B cell (primary cell): ENCODE results near the gene CTDP1. TPM values are rescaled to one million over a fixed set of nuclear protein-coding genes. Genes with fewer than 3 reads are reported as not detected.

Experiments
- ATAC-seq: fragments of 200-7000 bp; cut with Tn5 transposase; one replicate; pipeline ENCODE4 v1.10.0; 2021; ENCODE audit warnings: low read depth, mild to moderate bottlenecking, moderate number of reproducible peaks, moderate library complexity
- CTCF ChIA-PET: fragments of 350-600 bp; sonication (Branson Sonifier 250); formaldehyde crosslinking; loops from one replicate; lab custom pipeline; 2021; ENCODE audit warnings: antibody characterized with exemption, inconsistent platforms; lab: Charles Lee
- POLR2A ChIA-PET: fragments of 350-600 bp; sonication (Branson Sonifier 250); formaldehyde crosslinking; loops from one replicate; lab custom pipeline; 2021; ENCODE audit warnings: antibody characterized with exemption; lab: Charles Lee
- DNase-seq: peaks from one replicate; pipeline ENCODE4 v3.0.0; 2013
- H2AFZ ChIP-seq: 2 replicates; pipeline ENCODE4 v1.6.1; 2012; ENCODE audit warnings: mild to moderate bottlenecking, low read depth, low read length; ENCODE audit not compliant: insufficient read depth, poor library complexity, severe bottlenecking
- H3K27ac ChIP-seq, 2 donors: 1 replicate in 1 of 2; 2 replicates in 1 of 2; pipeline ENCODE4 v1.5.1; 2012 to 2013; ENCODE audit warnings: low read length in 2 of 2, mild to moderate bottlenecking in 2 of 2, moderate library complexity in 1 of 2
- H3K27me3 ChIP-seq, 4 experiments: fragments of 200-600 bp in 1 of 4; sonication (generic) in 1 of 4; replicated peaks in 1 of 4; 1 replicate in 2 of 4; 2 replicates in 2 of 4; pipeline versions ENCODE4 v1.6.1 to v1.7.0; 2013 to 2016; ENCODE audit warnings: low read length in 3 of 4, mild to moderate bottlenecking in 2 of 4, mixed read lengths in 1 of 4, moderate library complexity in 1 of 4; ENCODE audit not compliant: insufficient read depth in 4 of 4, control insufficient read depth in 3 of 4; ENCODE audit errors: control extremely low read depth in 1 of 4
- H3K36me3 ChIP-seq, 2 experiments: replicated peaks in 1 of 2; 1 replicate in 1 of 2; 2 replicates in 1 of 2; pipeline versions ENCODE4 v1.6.1 to v1.7.1; 2013; ENCODE audit warnings: low read length in 1 of 2; ENCODE audit not compliant: insufficient read depth in 2 of 2, control insufficient read depth in 1 of 2; ENCODE audit errors: control extremely low read depth in 1 of 2, extremely low read depth in 1 of 2
- H3K4me1 ChIP-seq, 2 donors: fragments of 200-600 bp in 1 of 2; sonication (generic) in 1 of 2; 1 replicate in 1 of 2; 2 replicates in 1 of 2; pipeline versions ENCODE4 v1.5.1 to v1.6.1; 2013 to 2017; ENCODE audit warnings: low read length in 2 of 2; ENCODE audit not compliant: control insufficient read depth in 2 of 2, insufficient read depth in 2 of 2
- H3K4me2 ChIP-seq: replicated peaks from 2 replicates; pipeline ENCODE3; 2012; ENCODE audit warnings: mild to moderate bottlenecking, low read depth, low read length; ENCODE audit not compliant: poor library complexity, severe bottlenecking
- H3K4me3 ChIP-seq, 5 experiments: fragments of 200-600 bp in 1 of 5; sonication (generic) in 1 of 5; 1 replicate in 3 of 5; 2 replicates in 2 of 5; pipeline versions ENCODE4 v1.5.1 to v1.7.0; 2011 to 2016; ENCODE audit warnings: low read length in 4 of 5, mild to moderate bottlenecking in 4 of 5, low read depth in 2 of 5, control low read depth in 1 of 5, moderate library complexity in 1 of 5; ENCODE audit not compliant: insufficient read depth in 1 of 5; ENCODE audit errors: control extremely low read depth in 1 of 5, extremely low read depth in 1 of 5
- H3K79me2 ChIP-seq: fragments of 200-600 bp; sonication (generic); one replicate; pipeline ENCODE4 v1.6.0; 2016; ENCODE audit warnings: low read length; ENCODE audit not compliant: control insufficient read depth, insufficient read depth
- H3K9ac ChIP-seq: fragments of 200-600 bp; sonication (generic); 2 replicates; pipeline ENCODE4 v1.6.1; 2017; ENCODE audit warnings: mild to moderate bottlenecking, low read length, moderate library complexity
- H3K9me3 ChIP-seq, 3 donors: one replicate each; pipeline versions ENCODE4 v1.6.1 to v1.7.1; 2013; ENCODE audit warnings: low read length in 2 of 3; ENCODE audit not compliant: control insufficient read depth in 2 of 3, insufficient read depth in 1 of 3; ENCODE audit errors: control extremely low read depth in 1 of 3
- H4K20me1 ChIP-seq: 2 replicates; pipeline ENCODE4 v1.6.0; 2012; ENCODE audit warnings: mild to moderate bottlenecking, low read length; ENCODE audit not compliant: insufficient read depth, control insufficient read depth, poor library complexity, severe bottlenecking
- H3K27ac Mint-ChIP-seq: one replicate; pipeline ENCODE4 v1.8.0; 2021; ENCODE audit warnings: mixed read lengths
- H3K27me3 Mint-ChIP-seq: one replicate; pipeline ENCODE4 v1.8.0; 2021; ENCODE audit warnings: mixed read lengths
- H3K4me1 Mint-ChIP-seq: one replicate; pipeline ENCODE4 v1.8.0; 2021; ENCODE audit warnings: mixed read lengths
- H3K4me3 Mint-ChIP-seq: one replicate; pipeline ENCODE4 v1.8.0; 2021; ENCODE audit warnings: mixed read lengths
- H3K9me3 Mint-ChIP-seq: one replicate; pipeline ENCODE4 v1.8.0; 2022; ENCODE audit warnings: mixed read lengths; ENCODE audit not compliant: insufficient read depth
- CTCF ChIP-seq: fragments of 200-600 bp; IDR thresholded peaks from one replicate; pipeline ENCODE4 v1.8.0; 2022; ENCODE audit warnings: antibody characterized with exemption, mild to moderate bottlenecking
- EZH2 ChIP-seq: IDR thresholded peaks from 2 replicates; pipeline ENCODE4 v1.6.1; 2012; ENCODE audit warnings: borderline replicate concordance, low read depth, mild to moderate bottlenecking, moderate library complexity, low read length; ENCODE audit not compliant: insufficient read depth, poor library complexity, severe bottlenecking
- WGBS: methylation state at CpG from one replicate; pipeline ENCODE4 v1.1.5; 2013; ENCODE audit warnings: missing lambda C conversion rate; ENCODE audit not compliant: insufficient coverage; 5-methylcytosine and 5-hydroxymethylcytosine counted together
- intact Hi-C: fragments of 100-400 bp; cut with micrococcal nuclease; formaldehyde crosslinking; loops from one replicate; pipeline ENCODE4 v1.10.0; 2022
- polyA plus RNA-seq: library from polyadenylated mRNA; depleted of rRNA; stranded (reverse); fragments of >200 nt; gene quantifications from 2 replicates; pipeline ENCODE4 v1.2.3, GENCODE V29; 2012
- total RNA-seq, 2 donors: library from RNA; stranded (reverse); fragments of 120-200 nt in 1 of 2; gene quantifications; 1 replicate in 1 of 2; 2 replicates in 1 of 2; pipeline versions ENCODE4 v1.2.3 to v1.2.4, GENCODE V29; 2013 to 2022

Gene CTDP1
- total and polyA plus RNA-seq, 2 donors (not counting 1 experiment from before 2014, with no cell fraction given): 14.3 to 33.3 TPM

- Histone ChIP-seq H3K4me1 (no peaks in the 10 kb centered on the region), H3K36me3 (peaks cover 0 to 55% of the 10 kb centered on the region in 2 experiments), H3K27ac (no peak overlapping the region), H3K4me3 (no peak overlapping the region), H3K79me2 (peaks cover 48% of the 10 kb centered on the region), H3K4me2 (no peak overlapping the region), H4K20me1 (peaks cover 43% of the 10 kb centered on the region), H3K9me3 (peaks cover 0 to 23% (median 0%) of the 10 kb centered on the region in 3 donors), H3K27me3 (no peaks in the 10 kb centered on the region), H2AFZ (no peak overlapping the region), H3K9ac (no peak overlapping the region)
- Mint-ChIP-seq H3K27ac (no peak overlapping the region), H3K4me1 (no peaks in the 10 kb centered on the region), H3K27me3 (no peaks in the 10 kb centered on the region), H3K4me3 (no peak overlapping the region), H3K9me3 (no peaks in the 10 kb centered on the region)
- TF ChIP-seq CTCF: no peak
- no peak for ATAC-seq
- WGBS: 95% methylated on average over 15 of the region's 15 CpGs
- CTCF ChIA-PET: no interaction called here
- POLR2A ChIA-PET: no interaction called here
- DNase-seq: no peak
- intact Hi-C loops: no loop called here
Observed at GRCh38 chr18:79725486-79725885, 45.9 kb downstream of the CTDP1 start.

- H3K79me2 ChIP-seq: peaks cover 56% of the 10 kb centered on the region
- DNase-seq (no peak), ATAC-seq (no peak)
- H3K27me3 ChIP-seq: no peaks in the 10 kb centered on the region
- H3K9ac ChIP-seq: no peak overlapping the region
- H3K4me3 ChIP-seq: no peak overlapping the region
- intact Hi-C loops: no loop called here
- no peak overlapping the region for H3K27ac ChIP-seq
- ChIA-PET CTCF (no interaction called here), POLR2A (no interaction called here)
- no peaks in the 10 kb centered on the region for H3K9me3 Mint-ChIP-seq
- H3K27me3 Mint-ChIP-seq: no peaks in the 10 kb centered on the region
- peaks cover 0 to 30% (median 4%) of the 10 kb centered on the region in 3 donors for H3K9me3 ChIP-seq
- H3K27ac Mint-ChIP-seq: no peak overlapping the region
- H3K4me2 ChIP-seq: no peak overlapping the region
- peaks cover 35% of the 10 kb centered on the region for H4K20me1 ChIP-seq
- no peaks in the 10 kb centered on the region for H3K4me1 ChIP-seq
- TF ChIP-seq EZH2 (no peak), CTCF (no peak)
- no peaks in the 10 kb centered on the region for H3K4me1 Mint-ChIP-seq
- H3K4me3 Mint-ChIP-seq: no peak overlapping the region
- over 99% methylated on average over 15 of the region's 20 CpGs for WGBS
- H3K36me3 ChIP-seq: peaks cover 0 to 58% of the 10 kb centered on the region in 2 experiments
- no peak overlapping the region for H2AFZ ChIP-seq
Observed at GRCh38 chr18:79726721-79727120, 47.1 kb downstream of the CTDP1 start.
